Measurements from ENCODE around the gene SEC11C. TPM values are rescaled to one million over a fixed set of nuclear protein-coding genes. Genes with fewer than 3 reads are reported as not detected.

The SEC11C gene
- total and polyA plus RNA-seq, 2 donors (not counting 1 experiment from before 2014, with no cell fraction given), result 29.0 to 76.8 TPM

DNA sequence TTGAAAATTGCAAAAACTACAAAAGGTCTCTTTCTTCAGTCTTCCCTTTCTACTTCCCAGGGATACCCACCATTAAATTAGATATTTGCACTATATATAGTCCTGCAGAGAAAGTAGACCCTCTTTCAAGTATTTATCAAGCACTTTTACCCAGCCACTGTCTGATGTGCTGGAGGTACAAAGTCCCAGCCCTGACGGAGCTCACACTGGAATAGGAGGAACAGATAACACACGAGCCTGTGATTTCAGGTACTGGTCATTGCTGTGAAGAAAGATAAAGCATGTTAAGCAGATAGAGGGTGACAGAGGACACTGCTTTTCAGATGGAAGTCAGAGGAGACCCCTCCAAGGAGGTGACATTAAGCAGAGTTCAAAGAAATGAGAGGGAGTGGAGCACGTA lies 19.6 kb downstream of the SEC11C start:
- Histone ChIP-seq H3K27me3 (replicated peaks in 1 of 4; ENCODE audit: control extremely low read depth in 1 of 4, control insufficient read depth in 3 of 4, insufficient read depth in 4 of 4, low read length in 3 of 4) (no peaks in the 10 kb centered on the region), H3K79me2 (ENCODE audit: control insufficient read depth, insufficient read depth, low read length) (no peaks in the 10 kb centered on the region), H3K4me1 (ENCODE audit: control insufficient read depth in 2 of 2, insufficient read depth in 2 of 2, low read length in 2 of 2) (no peaks in the 10 kb centered on the region), H4K20me1 (ENCODE audit: control insufficient read depth, insufficient read depth, low read length, poor library complexity, severe bottlenecking) (no peaks in the 10 kb centered on the region), H3K27ac (ENCODE audit: low read length in 2 of 2) (no peak overlapping the region), H3K9me3 (ENCODE audit: control extremely low read depth in 1 of 3, control insufficient read depth in 2 of 3, insufficient read depth in 1 of 3, low read length in 2 of 3) (no peaks in the 10 kb centered on the region), H3K4me3 (ENCODE audit: control extremely low read depth in 1 of 5, extremely low read depth in 1 of 5, insufficient read depth in 1 of 5, low read depth in 2 of 5, low read length in 4 of 5) (no peak overlapping the region), H3K4me2 (replicated peaks; ENCODE audit: low read depth, low read length, poor library complexity, severe bottlenecking) (no peak overlapping the region), H3K9ac (ENCODE audit: low read length) (no peak overlapping the region), H2AFZ (ENCODE audit: insufficient read depth, low read depth, low read length, poor library complexity, severe bottlenecking) (no peak overlapping the region), H3K36me3 (replicated peaks in 1 of 2; ENCODE audit: control extremely low read depth in 1 of 2, control insufficient read depth in 1 of 2, extremely low read depth in 1 of 2, insufficient read depth in 2 of 2, low read length in 1 of 2) (peaks cover 5 to 39% of the 10 kb centered on the region in 2 experiments)
- Mint-ChIP-seq H3K27me3 (no peaks in the 10 kb centered on the region), H3K9me3 (ENCODE audit: insufficient read depth) (no peaks in the 10 kb centered on the region), H3K27ac (no peak overlapping the region), H3K4me1 (no peaks in the 10 kb centered on the region), H3K4me3 (no peak overlapping the region)
- ChIA-PET CTCF (no interaction called here), POLR2A (no interaction called here)
- intact Hi-C loops (cut with micrococcal nuclease), result no loop called here
- TF ChIP-seq, protein P1, sequence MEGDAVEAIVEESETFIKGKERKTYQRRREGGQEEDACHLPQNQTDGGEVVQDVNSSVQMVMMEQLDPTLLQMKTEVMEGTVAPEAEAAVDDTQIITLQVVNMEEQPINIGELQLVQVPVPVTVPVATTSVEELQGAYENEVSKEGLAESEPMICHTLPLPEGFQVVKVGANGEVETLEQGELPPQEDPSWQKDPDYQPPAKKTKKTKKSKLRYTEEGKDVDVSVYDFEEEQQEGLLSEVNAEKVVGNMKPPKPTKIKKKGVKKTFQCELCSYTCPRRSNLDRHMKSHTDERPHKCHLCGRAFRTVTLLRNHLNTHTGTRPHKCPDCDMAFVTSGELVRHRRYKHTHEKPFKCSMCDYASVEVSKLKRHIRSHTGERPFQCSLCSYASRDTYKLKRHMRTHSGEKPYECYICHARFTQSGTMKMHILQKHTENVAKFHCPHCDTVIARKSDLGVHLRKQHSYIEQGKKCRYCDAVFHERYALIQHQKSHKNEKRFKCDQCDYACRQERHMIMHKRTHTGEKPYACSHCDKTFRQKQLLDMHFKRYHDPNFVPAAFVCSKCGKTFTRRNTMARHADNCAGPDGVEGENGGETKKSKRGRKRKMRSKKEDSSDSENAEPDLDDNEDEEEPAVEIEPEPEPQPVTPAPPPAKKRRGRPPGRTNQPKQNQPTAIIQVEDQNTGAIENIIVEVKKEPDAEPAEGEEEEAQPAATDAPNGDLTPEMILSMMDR (IDR thresholded peaks at IDR 0.05), result no peak
- TF ChIP-seq EZH2 (IDR thresholded peaks at IDR 0.05; ENCODE audit: borderline replicate concordance, insufficient read depth, low read depth, low read length, poor library complexity, severe bottlenecking), result no peak
- DNase-seq, result no peak
- 88% methylated on average over 3 of the region's 3 CpGs for WGBS (ENCODE audit: insufficient coverage)
- no peak for ATAC-seq (ENCODE audit: low read depth)

DNA sequence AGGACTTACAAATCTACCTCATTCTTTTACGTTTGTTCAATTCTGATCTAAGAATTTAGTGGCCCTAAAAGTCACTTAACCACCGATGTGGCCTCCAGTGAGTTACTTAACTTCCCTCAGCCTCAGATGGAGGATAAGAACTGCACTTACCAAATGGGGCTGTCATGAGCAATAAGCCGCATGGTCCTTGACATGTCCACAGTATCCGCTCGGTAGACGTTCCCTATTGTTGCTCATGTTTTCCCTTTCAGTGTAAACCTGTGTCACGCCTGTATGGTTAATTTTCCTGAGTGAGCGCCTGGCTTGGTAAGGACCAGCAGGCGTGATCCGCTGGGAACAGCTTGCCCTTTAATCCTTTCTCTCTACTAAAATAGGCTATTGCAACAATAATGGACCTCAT lies 20.3 kb downstream of the SEC11C start:
- WGBS (ENCODE audit: insufficient coverage), result 90% methylated on average over 8 of the region's 10 CpGs
- Histone ChIP-seq H3K36me3 (replicated peaks in 1 of 2; ENCODE audit: control extremely low read depth in 1 of 2, control insufficient read depth in 1 of 2, extremely low read depth in 1 of 2, insufficient read depth in 2 of 2, low read length in 1 of 2) (peaks cover 5 to 34% of the 10 kb centered on the region in 2 experiments), H2AFZ (ENCODE audit: insufficient read depth, low read depth, low read length, poor library complexity, severe bottlenecking) (no peak overlapping the region), H3K4me3 (ENCODE audit: control extremely low read depth in 1 of 5, extremely low read depth in 1 of 5, insufficient read depth in 1 of 5, low read depth in 2 of 5, low read length in 4 of 5) (no peak overlapping the region), H3K4me2 (replicated peaks; ENCODE audit: low read depth, low read length, poor library complexity, severe bottlenecking) (no peak overlapping the region), H3K27ac (ENCODE audit: low read length in 2 of 2) (no peak overlapping the region), H3K4me1 (ENCODE audit: control insufficient read depth in 2 of 2, insufficient read depth in 2 of 2, low read length in 2 of 2) (no peaks in the 10 kb centered on the region), H4K20me1 (ENCODE audit: control insufficient read depth, insufficient read depth, low read length, poor library complexity, severe bottlenecking) (no peaks in the 10 kb centered on the region), H3K27me3 (replicated peaks in 1 of 4; ENCODE audit: control extremely low read depth in 1 of 4, control insufficient read depth in 3 of 4, insufficient read depth in 4 of 4, low read length in 3 of 4) (no peaks in the 10 kb centered on the region), H3K9ac (ENCODE audit: low read length) (no peak overlapping the region), H3K79me2 (ENCODE audit: control insufficient read depth, insufficient read depth, low read length) (no peaks in the 10 kb centered on the region), H3K9me3 (ENCODE audit: control extremely low read depth in 1 of 3, control insufficient read depth in 2 of 3, insufficient read depth in 1 of 3, low read length in 2 of 3) (no peaks in the 10 kb centered on the region)
- TF ChIP-seq, protein P1 (IDR thresholded peaks at IDR 0.05), result no peak
- TF ChIP-seq EZH2 (IDR thresholded peaks at IDR 0.05; ENCODE audit: borderline replicate concordance, insufficient read depth, low read depth, low read length, poor library complexity, severe bottlenecking), result no peak
- CTCF ChIA-PET, result no interaction called here
- H3K4me1 Mint-ChIP-seq, result no peaks in the 10 kb centered on the region
- DNase-seq (no peak), ATAC-seq (ENCODE audit: low read depth) (no peak)
- H3K4me3 Mint-ChIP-seq, result no peak overlapping the region
- intact Hi-C loops (cut with micrococcal nuclease), result no loop called here
- H3K27me3 Mint-ChIP-seq, result no peaks in the 10 kb centered on the region
- no peak overlapping the region for H3K27ac Mint-ChIP-seq
- no peaks in the 10 kb centered on the region for H3K9me3 Mint-ChIP-seq (ENCODE audit: insufficient read depth)
- POLR2A ChIA-PET, result no interaction called here

Data from B cell (primary cell).